HepG2 (cell line): Measurements from ENCODE around the gene UNC13D. TPM values are rescaled to one million over a fixed set of nuclear protein-coding genes. Genes with fewer than 3 reads are reported as not detected.

Experiments used
- CBX1 ChIP-seq: IDR thresholded peaks from one replicate; pipeline ENCODE4 v1.6.1; 2016; ENCODE audit warnings: antibody characterized with exemption, low read depth
- CENPX ChIP-seq: sonication (generic); formaldehyde crosslinking; IDR thresholded peaks from 2 replicates; pipeline ENCODE4 v1.9.0; 2021; ENCODE audit warnings: mild to moderate bottlenecking, missing genetic modification reagents, moderate library complexity
- EHMT2 ChIP-seq: fragments of 200-600 bp; sonication (generic); IDR thresholded peaks from 2 replicates; pipeline ENCODE4 v1.7.0; 2017; ENCODE audit warnings: antibody characterized with exemption, low read depth, low read length, borderline replicate concordance
- ELF3 ChIP-seq: IDR thresholded peaks from 2 replicates; pipeline ENCODE4 v1.6.1; 2016; ENCODE audit warnings: missing genetic modification reagents, missing compliant biosample characterization
- FOXM1 ChIP-seq: sonication (generic); formaldehyde crosslinking; IDR thresholded peaks from 2 replicates; pipeline ENCODE4 v1.5.0; 2020; ENCODE audit warnings: missing genetic modification reagents
- GPBP1L1 ChIP-seq: sonication (generic); formaldehyde crosslinking; IDR thresholded peaks from 2 replicates; pipeline ENCODE4 v1.5.0; 2020; ENCODE audit warnings: mild to moderate bottlenecking, missing genetic modification reagents
- PAWR ChIP-seq: sonication (generic); formaldehyde crosslinking; IDR thresholded peaks from 2 replicates; pipeline ENCODE4 v1.4.0; 2020; ENCODE audit warnings: missing genetic modification reagents, mild to moderate bottlenecking, borderline replicate concordance
- REXO4 ChIP-seq: sonication (generic); formaldehyde crosslinking; IDR thresholded peaks from 2 replicates; pipeline ENCODE4 v1.8.0; 2022; ENCODE audit warnings: missing genetic modification reagents, mild to moderate bottlenecking, borderline replicate concordance
- SIN3A ChIP-seq: IDR thresholded peaks from 2 replicates; pipeline ENCODE4 v1.6.1; 2011; ENCODE audit warnings: low read depth, mild to moderate bottlenecking, control low read depth, low read length, borderline replicate concordance
- SMYD3 ChIP-seq: sonication (generic); formaldehyde crosslinking; IDR thresholded peaks from 2 replicates; pipeline ENCODE4 v1.8.1; 2023; ENCODE audit warnings: mild to moderate bottlenecking, missing genetic modification reagents
- TAF1 ChIP-seq: sonication (generic); formaldehyde crosslinking; IDR thresholded peaks from 2 replicates; pipeline ENCODE4 v1.4.0; 2020; ENCODE audit warnings: missing genetic modification reagents
- TCF12 ChIP-seq, 2 experiments: fragments of 450-650 bp in 1 of 2; sonication (generic) in 1 of 2; formaldehyde crosslinking in 1 of 2; IDR thresholded peaks; 2 replicates each; pipeline versions ENCODE4 v1.6.1 to v1.8.0; 2017 to 2022; ENCODE audit warnings: antibody characterized with exemption in 1 of 2, mild to moderate bottlenecking in 1 of 2, missing genetic modification reagents in 1 of 2, moderate library complexity in 1 of 2
- ZBTB7A ChIP-seq: sonication (generic); formaldehyde crosslinking; IDR thresholded peaks from 2 replicates; pipeline ENCODE4 v1.8.0; 2022; ENCODE audit warnings: mild to moderate bottlenecking, missing genetic modification reagents
- ZKSCAN5 ChIP-seq: sonication (generic); formaldehyde crosslinking; IDR thresholded peaks from 2 replicates; pipeline ENCODE4 v1.5.1; 2020; ENCODE audit warnings: mild to moderate bottlenecking, missing genetic modification reagents
- ZNF224 ChIP-seq: sonication (generic); formaldehyde crosslinking; IDR thresholded peaks from 2 replicates; pipeline ENCODE4 v1.5.0; 2020; ENCODE audit warnings: mild to moderate bottlenecking, missing genetic modification reagents
- ZNF503 ChIP-seq: sonication (generic); formaldehyde crosslinking; IDR thresholded peaks from 2 replicates; pipeline ENCODE4 v1.4.0; 2020; ENCODE audit warnings: missing genetic modification reagents
- ZNF605 ChIP-seq: sonication (generic); formaldehyde crosslinking; IDR thresholded peaks from 2 replicates; pipeline ENCODE4 v1.8.0; 2022; ENCODE audit warnings: mild to moderate bottlenecking, missing genetic modification reagents
- ZNF749 ChIP-seq: sonication (generic); formaldehyde crosslinking; IDR thresholded peaks from 2 replicates; pipeline ENCODE4 v1.8.0; 2022; ENCODE audit warnings: mild to moderate bottlenecking, missing genetic modification reagents, moderate library complexity, borderline replicate concordance
- ZNF878 ChIP-seq: sonication (generic); formaldehyde crosslinking; IDR thresholded peaks from 2 replicates; pipeline ENCODE4 v1.8.1; 2023; ENCODE audit warnings: mild to moderate bottlenecking, missing genetic modification reagents, moderate library complexity
- ZNF879 ChIP-seq: sonication (generic); formaldehyde crosslinking; IDR thresholded peaks from 2 replicates; pipeline ENCODE4 v1.8.1; 2023; ENCODE audit warnings: missing genetic modification reagents
- ZNF883 ChIP-seq: sonication (generic); formaldehyde crosslinking; IDR thresholded peaks from 2 replicates; pipeline ENCODE4 v1.5.1; 2020; ENCODE audit warnings: mild to moderate bottlenecking, missing genetic modification reagents; ENCODE audit errors: not compliant biosample characterization
- ZZZ3 ChIP-seq: sonication (generic); formaldehyde crosslinking; IDR thresholded peaks from 2 replicates; pipeline ENCODE4 v1.4.0; 2020; ENCODE audit warnings: missing genetic modification reagents, mild to moderate bottlenecking, borderline replicate concordance
- polyA plus RNA-seq, 8 experiments: library from polyadenylated mRNA; depleted of rRNA in 3 of 8; stranded (reverse) in 7 of 8; unstranded in 1 of 8; fragments of >200 nt; fragmentation: Illumina TruSeq in 4 of 8; extraction: Trizol in 4 of 8; gene quantifications; 2 replicates each; pipeline versions ENCODE4 v1.2.1 to v1.2.3, GENCODE V29; 2011 to 2016; ENCODE audit warnings: low read depth in 4 of 8, missing spikeins in 1 of 8, mixed read lengths in 1 of 8; ENCODE audit not compliant: insufficient read depth in 1 of 8
- total RNA-seq, 5 experiments: library from RNA; depleted of rRNA; stranded (reverse); fragments of >200 nt; fragmentation: Illumina TruSeq; extraction: Trizol; gene quantifications; 2 replicates each; pipeline ENCODE4 v1.2.3, GENCODE V29; 2016; ENCODE audit warnings: low read depth in 1 of 5
- TF ChIP-seq, protein P1 (sequence below): sonication (generic); formaldehyde crosslinking; IDR thresholded peaks from 2 replicates; pipeline ENCODE4 v1.4.0; 2020; ENCODE audit warnings: mild to moderate bottlenecking, missing genetic modification reagents
- TF ChIP-seq, protein P2 (sequence below), 2 experiments: sonication (generic) in 1 of 2; formaldehyde crosslinking in 1 of 2; IDR thresholded peaks; 2 replicates each; pipeline versions ENCODE4 v1.4.0 to v1.6.1; 2018 to 2020; ENCODE audit warnings: missing genetic modification reagents in 2 of 2, borderline replicate concordance in 1 of 2, low read depth in 1 of 2, mild to moderate bottlenecking in 1 of 2, missing biosample characterization in 1 of 2

The UNC13D gene
- total and polyA plus RNA-seq, 2 of the 13 experiments (the other 11 are each of a cell fraction or from before 2014, with no cell fraction given) = 29.7 to 42.7 TPM

GRCh38 chr17:75878174-75878998 is 34.2 kb upstream of the UNC13D start, which contains the start of gene TRIM47 (continued):
- TF ChIP-seq, protein P1, sequence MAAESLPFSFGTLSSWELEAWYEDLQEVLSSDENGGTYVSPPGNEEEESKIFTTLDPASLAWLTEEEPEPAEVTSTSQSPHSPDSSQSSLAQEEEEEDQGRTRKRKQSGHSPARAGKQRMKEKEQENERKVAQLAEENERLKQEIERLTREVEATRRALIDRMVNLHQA (CRISPR knock-in tag) = no peak; the same call in 1 of the 2 replicates
- TF ChIP-seq CENPX = no peak
- peak; percentile 66 for TF ChIP-seq CBX1
- TF ChIP-seq ZNF749 = 0 out of 2 replicates have a peak, but pooled peaks have one; percentile 8
- TF ChIP-seq ELF3 = peak; percentile 74; the same call in 1 of the 2 replicates
- TF ChIP-seq, protein P2, sequence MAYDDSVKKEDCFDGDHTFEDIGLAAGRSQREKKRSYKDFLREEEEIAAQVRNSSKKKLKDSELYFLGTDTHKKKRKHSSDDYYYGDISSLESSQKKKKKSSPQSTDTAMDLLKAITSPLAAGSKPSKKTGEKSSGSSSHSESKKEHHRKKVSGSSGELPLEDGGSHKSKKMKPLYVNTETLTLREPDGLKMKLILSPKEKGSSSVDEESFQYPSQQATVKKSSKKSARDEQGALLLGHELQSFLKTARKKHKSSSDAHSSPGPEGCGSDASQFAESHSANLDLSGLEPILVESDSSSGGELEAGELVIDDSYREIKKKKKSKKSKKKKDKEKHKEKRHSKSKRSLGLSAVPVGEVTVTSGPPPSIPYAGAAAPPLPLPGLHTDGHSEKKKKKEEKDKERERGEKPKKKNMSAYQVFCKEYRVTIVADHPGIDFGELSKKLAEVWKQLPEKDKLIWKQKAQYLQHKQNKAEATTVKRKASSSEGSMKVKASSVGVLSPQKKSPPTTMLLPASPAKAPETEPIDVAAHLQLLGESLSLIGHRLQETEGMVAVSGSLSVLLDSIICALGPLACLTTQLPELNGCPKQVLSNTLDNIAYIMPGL (CRISPR knock-in tag; IDR thresholded peaks at IDR 0.05; ENCODE audit: borderline replicate concordance in 1 of 2, low read depth in 1 of 2) = peak in 1 of 2 experiments; percentile 62; a peak in 3 of 4 replicates
- peak; percentile 71 for TF ChIP-seq TAF1 (CRISPR knock-in tag)
- TF ChIP-seq GPBP1L1 = no peak
- no peak for TF ChIP-seq TCF12 (IDR thresholded peaks at IDR 0.05)
- no peak for TF ChIP-seq TCF12 (CRISPR knock-in tag; IDR thresholded peaks at IDR 0.05)
- no peak for TF ChIP-seq ZNF883 (CRISPR knock-in tag)
- TF ChIP-seq ZNF503 (CRISPR knock-in tag) = no peak; the same call in 1 of the 2 replicates
- TF ChIP-seq SIN3A = no peak
- peak; percentile 70; the same call in 1 of the 2 replicates for TF ChIP-seq ZZZ3 (CRISPR knock-in tag)
- no peak for TF ChIP-seq ZNF878 (CRISPR knock-in tag)
- no peak for TF ChIP-seq REXO4 (CRISPR knock-in tag)
- TF ChIP-seq FOXM1 = no peak
- TF ChIP-seq ZKSCAN5 (CRISPR knock-in tag) = no peak
- TF ChIP-seq EHMT2 = no peak
- no peak for TF ChIP-seq ZNF879 (CRISPR knock-in tag)
- peak; percentile 85; the same call in 1 of the 2 replicates for TF ChIP-seq ZNF605 (CRISPR knock-in tag)
- peak; percentile 96 for TF ChIP-seq ZBTB7A (CRISPR knock-in tag)
- TF ChIP-seq SMYD3 (CRISPR knock-in tag) = no peak
- peak; percentile 73; the same call in 1 of the 2 replicates for TF ChIP-seq ZNF224 (CRISPR knock-in tag)
- peak; percentile 84; the same call in 1 of the 2 replicates for TF ChIP-seq PAWR
